NCI-H2196 treated with DMSO at 0.1 percent for 48 hours (cell line): ENCODE results near the gene CNBP.
A peak's percentile ranks its signal among the peaks of the same experiment; 100 is the strongest.
"Not testable (repeated sequence)": the region's sequence is repeated elsewhere in the genome, so short reads cannot be mapped to it uniquely, and the experiment has no call there.

Source experiments
- DNase-seq: peaks from one replicate; lab custom pipeline; 2025; ENCODE audit not compliant: unreplicated experiment; lab: John Stamatoyannopoulos, UW

The CNBP gene

GRCh38 chr3:129183569-129184395, at the start of gene CNBP:
Gene CNBP (minus strand): TSS chr3:129183896. CDS start chr3:129171757, 12,139 bp downstream.
- DNase-seq = peak; percentile 94

GRCh38 chr3:129231331-129232119, 47.8 kb upstream of the CNBP start:
- no peak for DNase-seq

DNA sequence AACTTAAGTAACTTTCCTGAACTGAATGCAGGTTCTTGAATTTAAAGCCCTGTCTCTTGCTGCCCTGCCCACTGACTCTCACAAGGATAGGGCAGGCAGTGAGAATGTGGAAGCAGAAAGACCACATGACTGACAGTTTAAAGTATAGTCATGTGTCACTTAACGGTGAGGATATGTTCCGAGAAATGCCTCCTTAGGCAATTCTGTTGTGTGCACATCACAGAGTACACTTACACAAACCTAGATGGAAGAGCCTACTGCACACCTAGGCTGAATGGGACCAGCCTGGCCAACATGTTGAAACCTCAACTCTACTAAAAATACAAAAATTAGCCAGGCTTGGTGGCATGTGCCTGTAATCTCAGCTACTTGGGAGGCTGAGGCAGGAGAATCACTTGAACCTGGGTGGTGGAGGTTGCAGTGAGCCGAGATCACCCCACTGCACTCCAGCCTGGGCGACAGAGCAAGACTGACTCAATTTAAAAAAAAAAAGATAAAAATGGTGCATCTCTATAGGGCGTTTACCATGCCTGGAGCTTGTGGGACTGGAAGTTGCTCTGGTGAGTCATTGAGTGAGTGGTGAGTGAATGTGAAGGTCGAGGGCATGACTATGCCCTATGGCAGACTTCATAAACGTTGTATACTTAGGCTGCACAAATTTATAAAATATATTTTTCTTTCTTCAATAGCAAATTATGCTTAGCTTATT, 46.8 kb upstream of the CNBP start:
- DNase-seq = no peak

DNA sequence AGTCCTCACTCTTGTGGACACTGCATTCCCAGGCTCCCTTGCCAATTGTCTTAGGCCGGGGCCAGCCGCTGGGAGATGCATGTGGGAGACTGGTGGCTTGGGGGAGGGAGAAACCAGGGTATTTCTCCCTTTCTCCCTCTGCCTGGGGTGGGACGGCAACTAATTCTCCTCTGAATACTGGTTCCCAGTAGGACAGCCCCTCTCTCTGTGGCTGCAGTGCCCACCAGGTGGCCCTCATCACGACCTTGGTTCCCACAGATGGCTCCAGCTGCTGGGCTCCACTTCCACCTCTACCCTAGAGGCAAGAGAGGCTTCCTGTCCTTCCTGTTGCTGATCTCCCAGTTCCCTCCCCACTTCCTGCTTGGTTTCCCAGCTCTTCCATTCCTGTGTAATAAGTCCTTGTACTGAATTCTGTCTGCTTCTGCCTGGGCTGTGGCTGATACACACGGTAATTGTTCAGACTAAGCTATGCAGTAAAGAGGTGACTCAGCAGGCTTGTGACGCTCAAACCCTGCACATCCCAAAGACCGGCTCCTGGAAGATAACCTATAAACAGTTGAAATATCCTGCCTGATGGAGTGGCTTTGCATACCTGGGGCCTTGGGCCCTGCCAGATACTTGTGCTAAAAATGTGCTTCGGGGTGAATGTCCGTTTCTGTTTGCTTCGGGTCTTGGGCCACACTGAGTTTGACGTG, 45.3 kb upstream of the CNBP start:
- DNase-seq = no peak

GRCh38 chr3:129226374-129226773, 42.7 kb upstream of the CNBP start:
- peak; percentile 86 for DNase-seq

DNA sequence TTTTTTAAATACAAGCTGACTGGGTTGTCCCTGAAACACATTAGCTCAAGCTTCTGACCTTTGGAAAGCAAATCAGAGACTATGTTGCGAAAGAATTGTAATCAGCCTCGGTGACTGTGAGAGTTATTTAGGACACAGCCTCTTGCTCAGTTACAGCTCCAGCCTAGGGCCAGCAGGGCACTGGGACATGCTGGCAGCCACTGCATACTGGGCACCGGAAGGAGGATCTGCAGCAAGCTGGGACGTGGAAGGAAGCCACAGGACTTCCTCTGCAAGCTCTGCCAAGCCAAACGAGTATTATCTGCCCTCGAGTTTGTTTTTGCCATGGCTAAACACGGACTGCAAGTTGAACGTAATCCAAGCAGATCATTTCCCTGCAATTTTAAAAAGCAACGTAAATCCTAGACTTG, 41.3 kb upstream of the CNBP start:
- DNase-seq = peak; percentile 89

DNA sequence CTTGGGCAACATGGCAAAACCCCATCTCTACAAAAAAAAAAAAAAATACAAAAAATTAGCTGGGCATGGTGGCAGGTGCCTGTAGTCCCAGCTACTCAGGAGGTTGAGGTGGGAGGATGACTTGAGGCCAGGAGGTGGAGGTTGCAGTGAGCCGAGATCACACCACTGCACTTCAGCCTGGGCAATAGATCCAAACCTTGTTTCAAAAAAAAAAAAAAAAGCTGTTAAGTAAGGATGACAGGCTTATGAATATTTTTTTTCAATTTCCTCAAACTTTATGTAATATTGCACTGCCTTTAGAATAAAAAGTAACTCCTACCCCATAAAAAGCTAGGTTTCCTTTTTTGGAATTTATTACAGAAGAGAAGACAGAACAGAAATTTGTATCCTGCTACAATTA, 40.7 kb upstream of the CNBP start:
- not testable (repeated sequence) for DNase-seq

DNA sequence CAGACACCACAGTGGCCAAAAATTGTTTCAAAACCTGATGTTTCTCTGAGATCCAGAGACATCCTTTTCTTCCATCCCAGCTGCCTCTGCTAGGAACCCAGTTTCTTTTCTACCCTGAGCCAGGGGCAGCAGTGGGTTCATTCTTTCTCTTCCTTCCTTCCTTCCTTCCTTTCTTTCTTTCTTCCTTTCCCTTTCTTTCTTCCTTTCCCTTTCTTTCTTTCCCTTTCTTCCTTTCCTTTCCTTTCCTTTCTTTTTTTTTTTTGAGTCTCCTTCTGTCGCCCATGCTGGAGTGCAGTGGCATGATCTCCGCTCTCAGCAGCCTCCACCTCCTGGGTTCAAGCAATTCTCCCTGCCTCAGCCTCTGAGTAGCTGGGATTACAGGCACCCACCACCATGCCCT, 35.0 kb upstream of the CNBP start:
- no peak for DNase-seq

- DNase-seq = no peak
These were observed 29.5 kb upstream of the CNBP start for GRCh38 chr3:129213238-129213637.

DNA sequence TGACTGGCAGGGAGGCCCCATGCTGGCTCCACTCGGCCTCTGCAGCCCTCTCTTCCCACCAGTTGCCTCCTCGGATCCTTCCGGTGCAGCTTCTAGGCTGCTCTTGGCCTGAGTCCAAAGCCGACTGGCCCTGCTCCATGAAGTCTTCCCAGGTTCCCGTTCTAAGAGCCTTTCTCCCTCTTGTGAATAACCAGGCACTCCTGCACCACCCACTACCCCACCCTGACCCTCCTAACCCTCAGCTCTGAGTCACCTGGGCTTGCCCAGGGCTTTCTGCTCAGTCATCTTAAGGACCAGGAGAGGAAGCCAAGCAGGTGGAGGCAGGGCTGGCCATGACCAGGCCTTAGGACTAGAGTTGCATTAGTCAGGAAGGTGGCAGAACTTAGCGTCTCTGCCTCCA, 28.1 kb upstream of the CNBP start:
- DNase-seq = peak; percentile 91

DNA sequence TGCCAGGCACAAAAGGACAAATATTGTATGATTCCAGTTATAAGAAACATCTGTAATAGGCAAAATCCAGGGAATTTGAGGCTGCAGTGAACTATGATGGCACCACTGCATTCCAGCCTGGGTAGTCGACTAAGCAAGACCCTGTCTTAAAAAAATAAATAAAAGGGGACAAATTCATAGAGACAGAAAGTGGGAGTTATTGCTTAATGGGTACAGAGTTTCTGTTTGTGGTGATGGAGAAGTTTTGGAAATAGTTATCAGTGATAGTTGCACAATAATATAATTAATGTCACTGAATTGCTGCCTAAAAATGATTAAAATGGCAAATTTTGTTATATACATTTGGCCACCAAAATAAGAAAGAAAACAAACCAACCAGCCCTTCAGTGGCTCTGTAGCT, 27.6 kb upstream of the CNBP start:
- no peak for DNase-seq

DNA sequence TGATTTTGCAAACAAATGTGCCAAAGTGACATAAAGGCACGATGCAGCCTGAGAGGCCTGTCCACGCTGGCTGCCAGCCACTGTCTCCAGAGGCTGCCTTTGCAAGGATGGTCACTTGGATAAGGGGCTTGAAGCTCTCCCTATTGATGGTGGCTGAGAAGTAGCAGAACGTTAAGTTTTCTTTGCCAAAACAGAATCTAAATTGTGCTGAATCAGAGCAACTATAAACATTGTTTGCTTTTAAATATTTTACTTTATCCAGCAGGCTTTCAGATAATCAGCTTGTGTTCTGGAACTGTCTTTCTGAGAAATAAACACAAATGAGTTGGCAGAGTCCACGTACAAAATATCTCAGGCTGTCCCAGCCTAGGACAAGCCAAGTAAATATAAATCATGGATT, 23.8 kb upstream of the CNBP start:
- DNase-seq = no peak

DNA sequence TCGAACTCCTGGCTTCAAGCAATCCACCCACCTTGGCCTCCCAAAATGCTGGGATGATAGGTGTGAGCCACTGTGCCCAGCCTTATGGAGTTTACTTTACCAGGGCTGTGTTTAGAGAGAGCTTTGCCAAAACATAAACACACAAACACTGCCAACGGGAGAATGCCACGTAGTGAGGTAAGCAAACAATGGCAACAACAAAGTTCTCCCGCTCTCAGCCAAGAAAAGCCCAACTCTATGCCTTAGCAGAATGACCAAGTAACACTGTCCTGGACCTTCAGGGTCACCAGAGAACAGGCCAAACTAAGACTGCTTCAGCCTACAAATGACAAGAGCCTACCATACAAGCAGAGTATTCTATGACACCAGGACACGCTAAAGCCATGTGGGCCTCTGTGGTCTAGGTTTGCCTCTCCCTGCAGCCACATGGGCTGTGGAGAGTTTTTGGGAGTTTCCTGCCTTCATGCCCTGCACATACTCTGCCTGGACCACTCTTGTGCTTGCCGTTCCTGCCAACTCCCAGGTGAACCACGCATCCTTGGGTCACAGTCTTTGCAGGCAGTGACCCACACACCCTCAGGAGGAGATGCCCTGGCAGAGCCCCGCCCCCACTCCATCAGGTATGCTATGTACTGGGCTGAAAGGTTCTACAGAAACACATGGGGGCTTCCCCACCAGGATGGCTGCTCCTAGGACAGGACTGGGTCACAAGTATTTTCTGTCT, 21.6 kb upstream of the CNBP start:
- no peak for DNase-seq

DNA sequence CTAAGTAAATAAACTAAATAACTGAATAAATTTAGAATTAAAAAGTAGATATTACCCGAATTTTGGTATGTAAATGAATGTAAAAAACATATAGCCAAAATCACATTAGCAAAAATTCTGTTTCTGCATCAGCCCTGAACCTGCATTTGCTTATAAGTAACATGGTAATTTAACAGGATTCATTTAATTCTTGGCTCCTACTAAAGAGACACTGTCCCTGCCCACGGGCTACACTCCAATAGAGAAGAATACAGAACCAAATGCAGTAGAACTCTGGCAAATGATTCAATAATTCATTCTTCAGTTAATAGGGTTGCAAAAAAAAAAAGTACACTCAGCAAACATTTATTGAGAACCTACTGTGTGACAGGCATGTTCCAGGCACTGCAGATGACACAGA, 20.8 kb upstream of the CNBP start:
- no peak for DNase-seq

DNA sequence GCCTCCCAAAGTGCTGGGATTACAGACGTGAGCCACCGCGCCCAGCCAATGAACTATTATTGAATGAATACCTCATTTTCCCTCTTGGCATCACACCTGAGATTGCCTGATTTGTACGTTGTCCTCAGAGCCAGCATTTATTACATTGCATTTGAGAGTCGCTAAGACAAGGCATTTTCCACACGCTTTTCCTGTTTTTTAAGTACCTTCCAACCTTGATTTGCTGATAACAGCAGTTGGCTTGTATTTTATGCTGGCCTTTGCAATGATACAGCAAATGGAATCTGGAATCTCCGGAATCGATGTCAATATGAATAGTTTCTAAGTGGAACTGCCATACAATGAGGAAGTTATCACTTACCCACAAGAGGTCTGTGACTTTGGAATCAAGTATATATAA, 15.7 kb upstream of the CNBP start:
- no peak for DNase-seq

- no peak for DNase-seq
These were observed 13.6 kb upstream of the CNBP start for GRCh38 chr3:129197321-129197720.

- DNase-seq = no peak
These were observed 12.9 kb upstream of the CNBP start for GRCh38 chr3:129196601-129197000.

DNA sequence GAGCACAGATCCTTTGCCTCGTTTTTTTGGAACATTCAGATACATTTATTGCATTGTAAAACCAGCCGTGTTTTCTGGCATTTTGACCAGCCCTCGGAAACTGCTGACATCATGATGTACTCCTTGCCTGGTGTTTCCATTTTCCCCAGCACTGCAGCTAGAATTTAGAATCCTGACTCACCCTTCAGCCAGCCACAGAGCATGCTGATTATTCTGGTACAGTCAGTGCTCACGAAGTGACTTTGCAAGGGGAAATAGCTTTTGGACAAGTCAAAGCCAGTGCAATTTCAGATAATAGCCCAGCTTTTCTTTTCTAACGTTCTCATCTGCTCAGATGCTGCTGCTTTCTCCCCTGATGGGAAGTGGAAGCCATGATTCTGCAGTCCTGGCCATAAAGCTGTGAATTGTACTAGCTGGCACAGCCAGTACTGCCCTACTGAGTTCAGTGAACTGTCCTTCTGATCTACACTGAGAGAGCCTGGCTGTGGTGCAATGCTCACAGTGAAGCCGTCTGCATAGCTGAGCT, 12.1 kb upstream of the CNBP start:
- DNase-seq = no peak

DNA sequence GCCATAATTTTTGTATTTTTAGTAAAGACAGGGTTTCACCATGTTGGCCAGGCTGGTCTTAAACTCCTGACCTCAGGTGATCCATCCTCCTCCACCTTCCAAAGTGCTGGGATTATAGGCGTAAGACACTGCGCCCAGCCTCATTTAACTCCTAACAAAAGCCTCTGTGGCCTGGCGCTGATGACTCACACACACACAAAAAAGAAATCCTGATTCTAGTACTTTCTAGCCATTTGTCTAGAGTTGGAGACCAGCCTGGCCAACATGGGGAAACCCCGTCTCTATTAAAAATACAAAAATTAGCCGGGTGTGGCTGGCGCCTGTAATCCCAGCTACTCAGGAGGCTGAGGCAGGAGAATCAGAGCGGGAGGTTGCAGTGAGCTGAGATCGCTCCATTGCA, 6.1 kb upstream of the CNBP start:
- not testable (repeated sequence) for DNase-seq

DNA sequence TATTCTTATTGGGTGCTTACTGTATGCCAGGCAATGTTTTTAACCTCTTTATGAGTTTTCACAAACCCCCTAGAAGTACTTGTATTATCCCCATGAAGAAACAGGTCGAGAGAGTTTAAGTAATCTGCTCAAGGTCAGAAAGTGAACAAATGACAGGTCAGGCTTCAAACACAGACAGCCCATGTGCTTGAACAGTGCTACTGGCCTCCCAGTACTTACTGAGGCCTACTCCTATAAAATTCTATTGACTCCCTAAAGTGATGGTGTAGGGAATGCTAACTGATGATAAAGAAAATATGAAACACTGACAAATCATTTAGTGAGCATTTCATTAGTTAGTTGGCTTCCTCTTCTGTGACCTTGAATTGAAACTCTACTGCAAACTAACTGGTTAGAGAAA, 4.2 kb upstream of the CNBP start:
- DNase-seq = no peak
